ENCODE data around the gene CDH1. TPM values are rescaled to one million over a fixed set of nuclear protein-coding genes. Genes with fewer than 3 reads are reported as not detected.

The CDH1 gene
- polyA plus RNA-seq, 1 experiment, result 0.06 TPM

DNA sequence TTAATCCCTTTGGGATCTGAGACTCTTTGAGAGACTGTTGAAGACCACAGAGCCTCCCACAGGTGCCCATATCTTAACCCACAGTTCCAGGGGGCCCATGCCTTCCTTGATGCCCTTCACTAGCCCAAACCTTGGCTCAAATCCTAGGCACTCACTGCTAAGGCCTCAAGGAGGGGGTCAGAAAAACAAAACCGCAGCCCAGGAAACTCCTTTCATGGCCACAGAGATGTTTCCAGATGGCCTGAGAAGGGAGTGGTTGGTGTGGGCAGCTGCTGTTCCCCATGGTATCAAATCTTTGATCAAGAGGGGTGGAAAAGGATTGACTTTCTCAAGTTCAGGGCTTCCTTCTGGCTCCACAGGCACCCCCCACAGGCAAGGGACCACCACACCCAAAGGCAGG lies 44.7 kb downstream of the CDH1 start:
- H3K4me3 ChIP-seq (ENCODE audit: low read depth, low read length), result no peak overlapping the region
- H3K9me3 ChIP-seq (ENCODE audit: control insufficient read depth, insufficient read depth, low read length), result no peaks in the 10 kb centered on the region
- ChIA-PET CTCF (no interaction called here), POLR2A (no interaction called here)
- DNase-seq (ENCODE audit: low read depth, low spot score), result no peak
- H3K27ac ChIP-seq (ENCODE audit: low read depth, low read length), result no peak overlapping the region
- H3K27me3 ChIP-seq (ENCODE audit: control insufficient read depth, insufficient read depth, low read length), result peaks cover 18% of the 10 kb centered on the region
- TF ChIP-seq, protein P1, sequence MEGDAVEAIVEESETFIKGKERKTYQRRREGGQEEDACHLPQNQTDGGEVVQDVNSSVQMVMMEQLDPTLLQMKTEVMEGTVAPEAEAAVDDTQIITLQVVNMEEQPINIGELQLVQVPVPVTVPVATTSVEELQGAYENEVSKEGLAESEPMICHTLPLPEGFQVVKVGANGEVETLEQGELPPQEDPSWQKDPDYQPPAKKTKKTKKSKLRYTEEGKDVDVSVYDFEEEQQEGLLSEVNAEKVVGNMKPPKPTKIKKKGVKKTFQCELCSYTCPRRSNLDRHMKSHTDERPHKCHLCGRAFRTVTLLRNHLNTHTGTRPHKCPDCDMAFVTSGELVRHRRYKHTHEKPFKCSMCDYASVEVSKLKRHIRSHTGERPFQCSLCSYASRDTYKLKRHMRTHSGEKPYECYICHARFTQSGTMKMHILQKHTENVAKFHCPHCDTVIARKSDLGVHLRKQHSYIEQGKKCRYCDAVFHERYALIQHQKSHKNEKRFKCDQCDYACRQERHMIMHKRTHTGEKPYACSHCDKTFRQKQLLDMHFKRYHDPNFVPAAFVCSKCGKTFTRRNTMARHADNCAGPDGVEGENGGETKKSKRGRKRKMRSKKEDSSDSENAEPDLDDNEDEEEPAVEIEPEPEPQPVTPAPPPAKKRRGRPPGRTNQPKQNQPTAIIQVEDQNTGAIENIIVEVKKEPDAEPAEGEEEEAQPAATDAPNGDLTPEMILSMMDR (IDR thresholded peaks at IDR 0.05; ENCODE audit: low read depth, low read length), result no peak

DNA sequence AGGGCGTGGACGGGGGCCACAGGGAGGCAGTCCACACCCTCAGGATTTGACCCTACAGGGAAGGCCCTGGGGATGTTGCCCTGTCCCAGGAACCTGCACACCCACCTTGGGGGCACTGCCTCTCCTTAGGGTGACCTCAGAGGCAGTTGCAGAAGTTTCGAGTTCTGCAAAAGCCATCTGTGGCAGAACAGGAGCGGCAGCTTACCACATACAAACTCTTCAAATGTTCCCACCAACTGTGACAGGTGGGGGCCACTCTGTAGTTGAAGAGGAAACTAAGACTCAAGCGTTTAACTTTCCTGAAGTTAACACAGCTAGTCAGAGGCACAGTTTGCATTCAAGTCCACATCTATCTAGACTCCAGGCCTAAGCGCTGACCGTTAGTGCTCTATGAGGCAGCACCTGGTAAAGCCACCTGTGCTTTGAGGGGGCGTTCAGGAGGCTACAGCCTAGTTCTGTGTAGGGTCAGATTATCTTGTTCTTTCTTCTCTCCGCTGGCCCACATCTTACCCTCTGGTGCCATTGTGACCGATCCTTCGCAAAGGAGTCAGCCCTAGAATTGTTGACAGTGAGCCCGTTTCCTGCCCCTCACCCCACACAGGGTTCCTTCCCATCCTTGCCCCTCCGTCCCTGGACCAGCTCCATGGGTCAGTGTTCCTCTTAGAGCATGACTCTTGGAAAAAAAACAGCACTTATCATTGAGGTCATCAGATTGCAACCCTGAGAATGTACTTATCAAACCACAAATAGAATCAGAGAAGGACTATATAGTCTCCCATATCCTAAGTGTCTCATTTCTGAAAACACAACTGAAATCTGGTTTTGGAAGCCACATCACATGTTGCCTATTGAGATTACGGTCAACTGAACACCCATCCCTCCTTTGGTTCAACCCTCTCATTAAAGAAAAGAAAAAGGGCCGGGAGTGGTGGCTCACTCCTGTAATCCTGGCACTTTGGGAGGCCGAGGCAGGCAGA lies 45.4 kb downstream of the CDH1 start:
- Histone ChIP-seq H3K27ac (ENCODE audit: low read depth, low read length) (no peak overlapping the region), H3K4me3 (ENCODE audit: low read depth, low read length) (no peak overlapping the region), H3K27me3 (ENCODE audit: control insufficient read depth, insufficient read depth, low read length) (peaks cover 16% of the 10 kb centered on the region), H3K9me3 (ENCODE audit: control insufficient read depth, insufficient read depth, low read length) (no peaks in the 10 kb centered on the region)
- CTCF ChIA-PET, result interaction anchor here (1.1 kb wide), 1 partner anchor 26 kb away, joined by 4 read pairs; no protein-coding TSS in a partner anchor
- POLR2A ChIA-PET, result no interaction called here
- TF ChIP-seq, protein P1 (IDR thresholded peaks at IDR 0.05; ENCODE audit: low read depth, low read length), result no peak
- no peak for DNase-seq (ENCODE audit: low read depth, low spot score)

DNA sequence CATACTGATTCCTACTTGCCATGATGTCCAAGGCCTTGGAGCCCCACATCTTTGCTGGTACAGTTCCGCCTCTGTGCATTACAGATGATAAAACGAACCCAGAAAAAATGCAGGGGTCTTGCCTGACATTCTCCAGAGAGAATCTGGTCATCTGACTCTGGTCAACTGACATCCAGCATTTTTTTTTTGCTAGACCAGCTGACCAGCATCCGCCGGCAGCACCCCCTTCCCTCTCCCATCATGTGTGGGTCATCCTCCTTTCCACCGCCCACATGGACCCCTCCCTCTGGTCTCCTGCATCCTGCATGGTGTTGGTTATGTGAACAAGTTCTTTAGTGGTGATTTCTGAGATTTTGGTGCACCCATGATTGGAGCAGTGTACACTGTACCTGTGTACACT lies 47.1 kb downstream of the CDH1 start:
- POLR2A ChIA-PET, result interaction anchor here (0.6 kb wide), 1 partner anchor 743 kb away, joined by 4 read pairs; no protein-coding TSS in a partner anchor
- Histone ChIP-seq H3K27me3 (ENCODE audit: control insufficient read depth, insufficient read depth, low read length) (peaks cover 13% of the 10 kb centered on the region), H3K27ac (ENCODE audit: low read depth, low read length) (no peak overlapping the region), H3K9me3 (ENCODE audit: control insufficient read depth, insufficient read depth, low read length) (no peaks in the 10 kb centered on the region), H3K4me3 (ENCODE audit: low read depth, low read length) (no peak overlapping the region)
- CTCF ChIA-PET, result interaction anchor here (1.5 kb wide), 1 partner anchor 9 kb away, joined by 3 read pairs; no protein-coding TSS in a partner anchor
- no peak for DNase-seq (ENCODE audit: low read depth, low spot score)
- TF ChIP-seq, protein P1 (IDR thresholded peaks at IDR 0.05; ENCODE audit: low read depth, low read length), result no peak

DNA sequence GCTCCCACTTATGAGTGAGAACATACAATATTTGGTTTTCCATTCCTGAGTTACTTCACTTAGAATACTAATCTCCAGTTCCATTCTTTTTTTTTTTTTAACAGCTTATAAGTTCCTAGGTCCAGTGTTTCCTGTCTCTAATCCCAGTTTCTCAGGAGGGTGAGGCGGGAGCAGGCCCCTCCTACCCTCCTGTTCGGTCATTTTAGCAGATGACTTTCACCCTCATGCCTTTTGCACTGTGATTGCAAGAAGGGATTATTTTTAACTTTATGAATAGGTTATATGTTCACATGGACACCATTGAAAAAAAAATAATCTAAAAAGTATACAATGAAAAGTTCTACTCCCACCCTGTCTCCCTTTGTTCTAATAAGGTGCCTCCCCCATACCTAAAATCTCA lies 47.6 kb downstream of the CDH1 start:
- DNase-seq (ENCODE audit: low read depth, low spot score), result no peak
- Histone ChIP-seq H3K27ac (ENCODE audit: low read depth, low read length) (no peak overlapping the region), H3K9me3 (ENCODE audit: control insufficient read depth, insufficient read depth, low read length) (no peaks in the 10 kb centered on the region), H3K27me3 (ENCODE audit: control insufficient read depth, insufficient read depth, low read length) (peaks cover 13% of the 10 kb centered on the region), H3K4me3 (ENCODE audit: low read depth, low read length) (no peak overlapping the region)
- TF ChIP-seq, protein P1 (IDR thresholded peaks at IDR 0.05; ENCODE audit: low read depth, low read length), result no peak
- ChIA-PET POLR2A (interaction anchor here (0.6 kb wide), 1 partner anchor 743 kb away, joined by 4 read pairs; no protein-coding TSS in a partner anchor), CTCF (interaction anchor here (1.5 kb wide), 1 partner anchor 8 kb away, joined by 3 read pairs; no protein-coding TSS in a partner anchor)

DNA sequence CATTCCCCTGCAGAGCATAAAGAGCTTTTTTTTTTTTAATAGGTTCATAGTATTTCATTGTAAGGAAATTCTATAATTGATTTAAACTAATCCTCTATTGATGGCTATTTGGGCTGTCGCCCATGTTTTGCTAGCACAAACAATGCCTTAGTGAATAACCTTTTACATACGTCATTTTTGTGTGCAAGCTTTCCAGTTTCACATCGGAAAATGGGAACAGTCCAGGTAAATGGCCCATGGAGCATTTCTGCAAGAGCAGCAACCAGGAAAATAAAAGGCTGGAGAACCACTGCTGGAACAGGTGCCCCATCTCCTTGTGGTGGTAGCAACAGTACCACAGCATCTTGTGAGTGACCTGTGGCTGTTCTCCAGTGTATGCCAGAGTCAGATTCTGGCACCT lies 48.6 kb downstream of the CDH1 start:
- POLR2A ChIA-PET, result no interaction called here
- peaks cover 13% of the 10 kb centered on the region for H3K27me3 ChIP-seq (ENCODE audit: control insufficient read depth, insufficient read depth, low read length)
- no peaks in the 10 kb centered on the region for H3K9me3 ChIP-seq (ENCODE audit: control insufficient read depth, insufficient read depth, low read length)
- H3K4me3 ChIP-seq (ENCODE audit: low read depth, low read length), result no peak overlapping the region
- no peak for DNase-seq (ENCODE audit: low read depth, low spot score)
- no peak overlapping the region for H3K27ac ChIP-seq (ENCODE audit: low read depth, low read length)
- CTCF ChIA-PET, result no interaction called here
- TF ChIP-seq, protein P1 (IDR thresholded peaks at IDR 0.05; ENCODE audit: low read depth, low read length), result no peak
